Articular chondrocyte of knee joint (primary cell): ENCODE results near the gene SP7. TPM values are rescaled to one million over a fixed set of nuclear protein-coding genes. Genes with fewer than 3 reads are reported as not detected.

Experiments used
- total RNA-seq: library from RNA; depleted of rRNA; stranded (reverse); fragments of >200 nt; gene quantifications from 2 replicates; pipeline ENCODE4 v1.2.3, GENCODE V29; 2012

SP7 gene
- under 0.01 TPM in 1 of 2 replicates, not detected in the other for total RNA-seq

DNA sequence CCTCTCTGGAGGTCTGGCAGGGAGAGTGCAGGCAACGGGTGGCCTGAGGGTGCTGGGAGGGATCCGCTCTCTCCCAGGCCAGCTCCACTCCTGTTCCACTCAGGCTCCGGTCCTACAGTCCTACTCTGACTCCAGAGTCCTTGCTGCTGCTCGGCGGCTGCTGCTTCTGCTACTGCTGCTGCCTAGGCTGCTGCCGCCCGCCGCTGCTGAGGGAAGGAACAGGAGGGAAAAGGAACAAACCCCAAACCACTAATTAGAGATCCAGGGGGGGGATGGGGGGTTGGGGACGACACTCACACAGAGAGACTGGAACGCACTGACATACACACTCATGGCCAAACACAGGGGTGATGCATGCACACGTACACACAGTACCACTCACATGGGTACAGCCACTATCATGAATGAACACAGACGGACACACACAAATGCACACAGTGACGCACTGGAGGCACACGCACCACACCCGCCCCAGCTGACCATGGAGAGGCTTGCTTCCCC is at the start of gene SP7:
Gene SP7 (minus strand): TSS at position 174 of the 501 bp plus-strand sequence. CDS start 708 bp downstream, outside the sequence.

DNA sequence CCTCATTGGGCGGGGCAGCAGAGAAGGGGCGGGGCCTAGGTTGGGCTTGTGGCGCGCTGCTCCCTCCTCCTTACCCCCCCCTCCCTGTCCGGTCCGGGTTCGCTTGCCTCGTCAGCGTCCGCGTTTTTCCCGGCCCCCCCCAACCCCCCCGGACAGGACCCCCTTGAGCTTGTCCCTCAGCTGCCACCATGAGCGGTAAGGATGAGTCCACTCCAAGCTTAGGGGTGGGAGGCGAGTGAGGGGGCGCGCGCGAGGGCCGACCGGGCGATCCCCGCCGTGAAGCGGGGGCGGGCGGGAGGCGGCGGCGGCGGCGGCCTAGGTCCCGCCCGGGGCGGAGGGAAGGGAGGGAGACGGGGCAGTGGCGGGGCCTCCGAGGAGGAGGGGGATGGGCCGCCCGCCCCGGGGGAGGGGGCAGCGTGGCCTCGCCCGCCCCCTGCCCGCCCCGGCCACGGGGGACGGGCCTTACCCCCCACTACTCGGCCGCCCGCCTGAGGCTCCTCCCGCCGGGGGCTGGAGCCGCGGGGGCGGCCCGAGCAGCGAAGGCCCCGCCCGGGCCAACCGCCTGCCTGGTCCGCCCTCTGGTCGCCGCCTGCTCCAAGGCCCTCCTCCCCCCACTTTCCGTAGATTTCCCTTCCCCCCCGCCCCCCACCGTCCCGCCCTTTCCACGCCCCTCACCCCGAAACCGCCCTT is 44.1 kb upstream of the SP7 start, which contains the start of gene SP1:
Gene SP1 (plus strand): TSS at position 73 of the 690 bp plus-strand sequence. CDS start 116 bp downstream, at position 189.

DNA sequence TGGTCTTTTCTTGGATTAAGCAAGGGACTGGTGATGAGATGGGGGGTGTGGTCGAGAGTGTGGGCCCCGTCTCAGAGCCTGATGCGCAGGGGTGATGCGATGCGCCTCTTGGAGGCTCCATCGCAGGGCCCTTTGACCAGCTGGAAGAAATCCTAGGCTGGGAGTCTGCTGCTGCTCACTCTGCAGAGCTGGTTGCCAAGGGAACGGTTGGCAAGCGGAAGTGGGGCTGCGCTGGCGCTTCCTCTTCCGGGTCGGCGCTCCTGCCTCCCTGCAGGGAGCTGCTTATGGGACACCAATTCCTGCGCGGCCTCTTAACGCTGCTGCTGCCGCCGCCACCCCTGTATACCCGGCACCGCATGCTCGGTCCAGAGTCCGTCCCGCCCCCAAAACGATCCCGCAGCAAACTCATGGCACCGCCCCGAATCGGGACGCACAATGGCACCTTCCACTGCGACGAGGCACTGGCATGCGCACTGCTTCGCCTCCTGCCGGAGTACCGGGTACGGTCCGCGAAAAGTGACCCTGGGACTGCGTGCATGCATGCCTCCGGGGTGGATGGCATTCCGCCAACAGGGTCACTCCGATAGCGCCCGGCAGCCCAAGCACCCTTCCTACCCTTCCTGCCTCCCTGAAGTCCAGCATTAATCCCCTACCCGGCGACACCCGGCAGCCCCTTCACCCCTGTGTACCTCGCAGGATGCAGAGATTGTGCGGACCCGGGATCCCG is 36.5 kb downstream of the SP7 start, which contains the start of gene MYG1:
Gene MYG1 (plus strand): TSS at position 242 of the 727 bp plus-strand sequence. CDS start 43 bp downstream, at position 285.

DNA sequence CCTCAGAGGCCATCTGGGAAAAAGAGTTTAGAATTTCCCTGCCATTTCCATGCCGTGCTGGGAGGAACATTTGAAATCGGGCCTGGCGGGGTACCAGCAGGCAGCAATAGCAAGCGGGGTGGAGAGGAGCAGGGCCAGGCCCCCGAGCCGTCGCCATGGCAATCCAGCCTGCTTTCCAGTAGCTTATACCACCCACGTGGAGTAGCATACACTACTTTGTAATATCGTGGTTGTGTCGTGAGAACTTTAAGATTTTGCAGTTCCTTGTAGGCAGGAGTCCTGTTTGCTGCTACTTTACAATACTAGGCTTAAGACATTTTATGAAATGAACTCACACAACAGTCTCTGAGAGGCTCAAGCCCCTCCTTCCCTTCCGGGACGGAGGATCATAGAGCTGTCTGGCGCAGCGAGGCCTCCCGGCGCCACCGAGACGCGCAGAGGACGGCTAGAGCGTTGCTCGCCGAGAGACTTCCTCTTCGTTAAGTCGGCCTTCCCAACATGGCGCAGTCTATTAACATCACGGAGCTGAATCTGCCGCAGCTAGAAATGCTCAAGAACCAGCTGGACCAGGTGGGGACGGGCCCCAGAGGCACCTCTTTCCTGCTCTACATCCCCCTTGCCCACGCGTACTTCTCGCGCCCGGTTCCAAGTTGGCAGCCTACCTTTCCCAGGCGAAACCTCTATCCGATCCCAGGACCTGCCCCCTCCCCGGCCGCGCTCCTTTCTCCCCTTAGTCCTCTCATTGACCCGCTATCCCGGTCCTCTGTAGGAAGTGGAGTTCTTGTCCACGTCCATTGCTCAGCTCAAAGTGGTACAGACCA is 40.9 kb downstream of the SP7 start, which contains the start of gene PFDN5:
Gene PFDN5 (plus strand): TSS at position 473 of the 821 bp plus-strand sequence. CDS start 26 bp downstream, at position 499.

Other genes with a start within 250 kb of the SP7 start
- 242 and 329 TPM in 2 replicates for gene IGFBP6, start 238.7 kb downstream of the SP7 start, total RNA-seq
- gene SOAT2, start 232.9 kb downstream of the SP7 start, total RNA-seq: under 0.01 and 0.11 TPM in 2 replicates
- gene ZNF740, start 155.6 kb downstream of the SP7 start, total RNA-seq: 16.1 and 20.2 TPM in 2 replicates
- gene CSAD, start 155.4 kb downstream of the SP7 start, total RNA-seq: 9.0 and 10.1 TPM in 2 replicates
- gene ITGB7, start 129.1 kb downstream of the SP7 start, total RNA-seq: 1.3 and 4.1 TPM in 2 replicates
- 69.8 and 70.6 TPM in 2 replicates for gene RARG, start 104.1 kb downstream of the SP7 start, total RNA-seq
- 3.7 and 6.2 TPM in 2 replicates for gene ESPL1, start 68.1 kb downstream of the SP7 start, total RNA-seq
- gene PFDN5, start 40.8 kb downstream of the SP7 start, total RNA-seq: 514 and 560 TPM in 2 replicates
- gene MYG1, start 36.7 kb downstream of the SP7 start, total RNA-seq: 34.8 and 41.3 TPM in 2 replicates
- gene AAAS, start 14.7 kb downstream of the SP7 start, total RNA-seq: 32.1 and 33.1 TPM in 2 replicates
- gene SP1, start 43.8 kb upstream of the SP7 start, total RNA-seq: 48.2 and 51.1 TPM in 2 replicates
- gene AMHR2, start 87.5 kb upstream of the SP7 start, total RNA-seq: not detected in 2 replicates
- gene PRR13, start 105.4 kb upstream of the SP7 start, total RNA-seq: 60.4 and 65.7 TPM in 2 replicates
- 264 and 324 TPM in 2 replicates for gene PCBP2, start 115.7 kb upstream of the SP7 start, total RNA-seq
- gene MAP3K12, start 163.1 kb upstream of the SP7 start, total RNA-seq: 27.2 and 30.7 TPM in 2 replicates
- gene TARBP2, start 164.9 kb upstream of the SP7 start, total RNA-seq: 19.6 and 30.1 TPM in 2 replicates
- not detected in 2 replicates for gene NPFF, start 171.1 kb upstream of the SP7 start, total RNA-seq